Astrocyte of the spinal cord (primary cell): ENCODE data around the gene ROBO2.
A peak's percentile ranks its signal among the peaks of the same experiment; 100 is the strongest.

ENCODE experiments used
- DNase-seq: peaks from one replicate; pipeline ENCODE4 v3.0.0; 2011; ENCODE audit warnings: low read depth, low spot score
- H3K4me3 ChIP-seq: 2 replicates; pipeline ENCODE4 v1.5.1; 2011; ENCODE audit warnings: low read depth, mild to moderate bottlenecking, low read length, moderate library complexity
- in situ Hi-C: cut with HindIII; loops from 2 replicates; pipeline ENCODE4 v1.10.0; 2017; ENCODE audit warnings: low sequenced_read_pairs
- TF ChIP-seq, protein P1 (sequence below): IDR thresholded peaks from 2 replicates; pipeline ENCODE4 v1.5.1; 2012; ENCODE audit warnings: low read depth, mild to moderate bottlenecking, low read length, inconsistent platforms

ROBO2 gene

DNA sequence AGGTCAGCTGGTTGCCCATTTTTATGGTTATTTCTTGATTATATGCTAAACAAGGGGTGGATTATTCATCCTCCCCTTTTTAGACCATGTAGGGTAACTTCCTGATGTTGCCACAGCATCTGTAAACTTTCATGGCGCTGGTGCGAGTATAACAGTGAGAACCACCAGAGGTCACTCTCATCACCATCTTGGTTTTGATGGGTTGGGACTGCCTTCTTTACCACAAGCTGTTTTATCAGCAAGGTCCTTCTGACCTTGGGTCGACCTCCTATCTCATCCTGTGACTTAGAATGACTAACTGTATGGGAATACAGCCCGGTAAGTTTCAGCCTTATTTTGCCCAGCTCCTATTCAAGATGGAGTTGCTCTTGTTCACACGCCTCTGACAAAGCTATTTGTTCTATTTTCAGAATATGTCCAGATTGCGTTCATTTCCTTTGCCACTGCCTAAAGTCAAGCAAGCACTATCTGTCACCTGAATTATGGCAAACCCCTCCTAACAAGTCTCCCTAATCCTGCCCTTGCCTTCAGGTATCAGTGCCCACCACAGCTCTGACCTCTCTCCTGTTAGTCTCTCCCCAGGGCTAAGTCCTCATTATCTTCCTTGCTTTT lies 308.5 kb downstream of the ROBO2 start:
- in situ Hi-C loops = no loop called here
- no peak overlapping the region for H3K4me3 ChIP-seq
- DNase-seq = peak; percentile 14
- TF ChIP-seq, protein P1, sequence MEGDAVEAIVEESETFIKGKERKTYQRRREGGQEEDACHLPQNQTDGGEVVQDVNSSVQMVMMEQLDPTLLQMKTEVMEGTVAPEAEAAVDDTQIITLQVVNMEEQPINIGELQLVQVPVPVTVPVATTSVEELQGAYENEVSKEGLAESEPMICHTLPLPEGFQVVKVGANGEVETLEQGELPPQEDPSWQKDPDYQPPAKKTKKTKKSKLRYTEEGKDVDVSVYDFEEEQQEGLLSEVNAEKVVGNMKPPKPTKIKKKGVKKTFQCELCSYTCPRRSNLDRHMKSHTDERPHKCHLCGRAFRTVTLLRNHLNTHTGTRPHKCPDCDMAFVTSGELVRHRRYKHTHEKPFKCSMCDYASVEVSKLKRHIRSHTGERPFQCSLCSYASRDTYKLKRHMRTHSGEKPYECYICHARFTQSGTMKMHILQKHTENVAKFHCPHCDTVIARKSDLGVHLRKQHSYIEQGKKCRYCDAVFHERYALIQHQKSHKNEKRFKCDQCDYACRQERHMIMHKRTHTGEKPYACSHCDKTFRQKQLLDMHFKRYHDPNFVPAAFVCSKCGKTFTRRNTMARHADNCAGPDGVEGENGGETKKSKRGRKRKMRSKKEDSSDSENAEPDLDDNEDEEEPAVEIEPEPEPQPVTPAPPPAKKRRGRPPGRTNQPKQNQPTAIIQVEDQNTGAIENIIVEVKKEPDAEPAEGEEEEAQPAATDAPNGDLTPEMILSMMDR = peak; percentile 46

DNA sequence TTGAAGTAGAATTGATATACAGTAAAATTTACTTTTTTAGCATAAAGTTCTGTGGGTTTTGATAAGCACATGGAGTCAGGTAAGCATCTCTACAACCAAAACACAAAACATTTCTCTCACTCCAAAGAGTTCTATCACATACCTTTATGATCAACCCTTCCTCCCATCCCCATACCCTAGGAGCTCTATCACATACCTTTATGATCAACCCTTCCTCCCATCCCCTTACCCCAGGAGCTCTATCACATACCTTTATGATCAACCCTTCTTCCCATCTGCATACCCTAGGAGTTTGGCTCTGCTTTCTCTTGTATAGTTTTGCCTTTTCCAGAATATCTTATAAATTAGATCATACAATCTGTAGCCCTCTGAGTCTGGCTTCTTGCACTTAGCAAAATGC lies 315.1 kb downstream of the ROBO2 start:
- TF ChIP-seq, protein P1 = no peak
- DNase-seq = no peak
- no peak overlapping the region for H3K4me3 ChIP-seq
- in situ Hi-C loops = no loop called here

DNA sequence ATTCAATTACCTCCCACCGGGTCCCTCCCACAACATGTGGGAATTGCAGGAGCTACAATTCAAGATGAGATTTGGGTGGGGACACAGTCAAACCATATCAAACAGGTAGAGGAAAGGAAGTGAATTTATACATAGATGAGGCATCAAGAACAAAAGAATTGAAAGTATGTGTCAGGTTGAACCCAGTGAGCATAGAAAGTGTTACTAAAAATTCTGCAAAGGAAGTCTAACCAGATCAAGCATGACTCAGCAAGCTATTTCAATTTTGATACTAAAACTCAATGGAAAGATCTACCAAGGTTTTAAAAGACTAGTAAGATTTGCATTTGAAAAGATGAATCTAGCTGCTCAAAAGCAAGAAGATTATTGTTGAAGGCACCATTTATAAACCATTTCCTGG lies 323.0 kb downstream of the ROBO2 start:
- in situ Hi-C loops = no loop called here
- TF ChIP-seq, protein P1 = no peak

DNA sequence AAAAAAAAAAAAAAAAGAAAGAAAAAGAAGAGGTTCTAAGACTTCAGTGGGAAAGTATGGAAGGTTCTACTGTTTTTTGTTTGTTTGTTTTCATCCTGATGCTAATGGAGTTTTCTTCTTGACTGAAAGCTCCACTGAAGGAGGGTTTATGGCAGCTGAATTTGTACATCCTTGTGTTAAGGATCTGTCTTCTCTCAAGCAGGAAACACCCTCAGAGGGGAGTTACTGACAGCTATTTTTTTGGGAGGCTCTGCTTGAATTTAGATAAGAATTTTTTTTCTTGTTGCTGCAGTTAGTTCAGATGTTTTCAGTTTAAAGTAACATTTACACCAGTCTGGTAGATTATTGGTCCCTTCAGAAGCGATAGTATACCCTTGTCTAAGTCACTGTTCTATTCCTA lies 325.3 kb downstream of the ROBO2 start:
- in situ Hi-C loops = no loop called here
- DNase-seq = no peak
- TF ChIP-seq, protein P1 = no peak
- H3K4me3 ChIP-seq = no peak overlapping the region

More for the DNA sequence above, 323.0 kb downstream of the ROBO2 start:
- no peak overlapping the region for H3K4me3 ChIP-seq
- DNase-seq = no peak

DNA sequence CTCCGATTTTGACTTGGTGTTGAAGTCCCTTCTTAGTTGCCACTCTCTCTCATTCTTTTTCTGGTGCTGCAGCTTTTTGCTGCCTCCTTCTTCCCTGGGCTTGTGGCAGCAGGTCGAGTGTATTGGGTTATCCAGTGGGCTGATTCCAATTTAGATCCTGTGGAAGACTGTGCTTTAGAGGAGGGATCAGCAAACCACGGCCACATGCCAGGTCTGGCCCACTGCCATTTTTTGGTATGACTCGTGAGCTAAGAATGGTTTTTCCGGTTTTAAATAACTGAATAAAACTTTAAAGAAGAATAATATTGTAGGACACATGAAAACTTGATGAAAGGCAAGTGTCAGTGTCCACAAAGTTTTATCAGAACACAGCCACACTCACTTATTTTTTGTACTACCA lies 330.5 kb downstream of the ROBO2 start:
- in situ Hi-C loops = no loop called here
- peak; percentile 86 for DNase-seq
- TF ChIP-seq, protein P1 = no peak
- no peak overlapping the region for H3K4me3 ChIP-seq

DNA sequence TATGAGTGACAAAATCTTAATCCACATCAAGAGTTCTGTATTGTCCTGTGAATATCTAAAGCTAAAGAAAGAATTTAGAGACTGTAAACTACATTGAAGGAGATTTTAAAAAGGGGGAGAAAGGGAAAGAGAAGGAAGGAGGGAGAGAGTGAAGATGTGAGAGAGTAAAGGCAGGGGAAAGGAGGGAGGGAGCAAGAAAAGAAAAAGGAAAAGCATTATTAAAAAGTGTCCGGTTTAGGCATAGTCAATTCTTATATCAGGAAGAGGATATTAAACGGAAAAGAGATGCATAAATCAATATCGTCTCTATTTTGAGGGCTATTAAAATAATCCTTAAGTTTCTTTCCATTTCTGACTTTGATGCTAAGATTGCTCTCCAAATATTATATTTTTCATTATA lies 332.1 kb downstream of the ROBO2 start:
- in situ Hi-C loops = no loop called here
- no peak for DNase-seq
- no peak overlapping the region for H3K4me3 ChIP-seq
- TF ChIP-seq, protein P1 = no peak
